Measurements from ENCODE around the gene TULP4. TPM values are rescaled to one million over a fixed set of nuclear protein-coding genes. Genes with fewer than 3 reads are reported as not detected.

Gene TULP4
- total RNA-seq, 1 donor from 2014 or later = 21.9 TPM

- Mint-ChIP-seq H3K9me3 (no peaks in the 10 kb centered on the region), H3K27ac (peak overlapping the region; percentile 49), H3K36me3 (ENCODE audit: low read depth) (peaks cover 9% of the 10 kb centered on the region), H3K27me3 (ENCODE audit: insufficient read depth) (no peaks in the 10 kb centered on the region), H3K4me1 (ENCODE audit: low read depth) (peaks cover 33% of the 10 kb centered on the region), H3K4me3 (no peak overlapping the region)
- intact Hi-C loops (cut with micrococcal nuclease) = loop anchor here (2.0 kb wide), 1 partner anchor 22 kb away; no protein-coding TSS in a partner anchor
- no peak for DNase-seq (ENCODE audit: low spot score)
Measured at GRCh38 chr6:158322400-158322723, 10.1 kb downstream of the TULP4 start.

- intact Hi-C loops (cut with micrococcal nuclease) = loop anchor here (2.0 kb wide), 1 partner anchor 22 kb away; no protein-coding TSS in a partner anchor
- peak overlapping the region; percentile 25 for H3K27ac Mint-ChIP-seq
- no peaks in the 10 kb centered on the region for H3K27me3 Mint-ChIP-seq (ENCODE audit: insufficient read depth)
- no peak for DNase-seq (ENCODE audit: low spot score)
- H3K36me3 Mint-ChIP-seq (ENCODE audit: low read depth) = peaks cover 9% of the 10 kb centered on the region
- no peak overlapping the region for H3K4me3 Mint-ChIP-seq
- H3K4me1 Mint-ChIP-seq (ENCODE audit: low read depth) = peaks cover 33% of the 10 kb centered on the region
- H3K9me3 Mint-ChIP-seq = no peaks in the 10 kb centered on the region
Measured at GRCh38 chr6:158322724-158323560, 10.7 kb downstream of the TULP4 start.

DNA sequence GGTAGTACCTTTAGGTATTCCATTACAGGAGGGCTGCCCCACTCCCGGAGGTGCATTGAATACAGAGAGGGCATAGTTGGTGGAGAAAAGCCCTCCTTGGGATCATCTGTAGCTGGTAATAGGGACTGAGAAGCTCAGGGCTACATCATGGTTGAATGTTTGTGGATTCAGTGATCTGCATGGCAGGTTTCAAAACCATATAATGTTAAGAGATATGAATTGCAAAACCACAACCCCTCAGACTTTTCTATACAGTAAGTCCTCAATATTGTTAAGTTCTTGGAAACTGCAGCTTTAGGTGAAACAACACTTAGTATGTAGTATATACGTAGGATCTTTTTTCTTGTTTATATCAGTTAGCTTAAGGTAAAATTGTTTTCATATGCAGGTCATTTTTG lies 11.3 kb downstream of the TULP4 start:
- intact Hi-C loops (cut with micrococcal nuclease) = loop anchor here (2.0 kb wide), 1 partner anchor 21 kb away; no protein-coding TSS in a partner anchor
- H3K27me3 Mint-ChIP-seq (ENCODE audit: insufficient read depth) = no peaks in the 10 kb centered on the region
- H3K4me3 Mint-ChIP-seq = no peak overlapping the region
- H3K36me3 Mint-ChIP-seq (ENCODE audit: low read depth) = peaks cover 9% of the 10 kb centered on the region
- peak overlapping the region; percentile 25 for H3K27ac Mint-ChIP-seq
- H3K9me3 Mint-ChIP-seq = no peaks in the 10 kb centered on the region
- H3K4me1 Mint-ChIP-seq (ENCODE audit: low read depth) = peaks cover 33% of the 10 kb centered on the region
- DNase-seq (ENCODE audit: low spot score) = no peak

- H3K36me3 Mint-ChIP-seq (ENCODE audit: low read depth) = peaks cover 9% of the 10 kb centered on the region
- no peaks in the 10 kb centered on the region for H3K9me3 Mint-ChIP-seq
- intact Hi-C loops (cut with micrococcal nuclease) = no loop called here
- peaks cover 33% of the 10 kb centered on the region for H3K4me1 Mint-ChIP-seq (ENCODE audit: low read depth)
- no peak overlapping the region for H3K27ac Mint-ChIP-seq
- no peak for DNase-seq (ENCODE audit: low spot score)
- no peaks in the 10 kb centered on the region for H3K27me3 Mint-ChIP-seq (ENCODE audit: insufficient read depth)
- no peak overlapping the region for H3K4me3 Mint-ChIP-seq
Measured at GRCh38 chr6:158324136-158324535, 11.9 kb downstream of the TULP4 start.

DNA sequence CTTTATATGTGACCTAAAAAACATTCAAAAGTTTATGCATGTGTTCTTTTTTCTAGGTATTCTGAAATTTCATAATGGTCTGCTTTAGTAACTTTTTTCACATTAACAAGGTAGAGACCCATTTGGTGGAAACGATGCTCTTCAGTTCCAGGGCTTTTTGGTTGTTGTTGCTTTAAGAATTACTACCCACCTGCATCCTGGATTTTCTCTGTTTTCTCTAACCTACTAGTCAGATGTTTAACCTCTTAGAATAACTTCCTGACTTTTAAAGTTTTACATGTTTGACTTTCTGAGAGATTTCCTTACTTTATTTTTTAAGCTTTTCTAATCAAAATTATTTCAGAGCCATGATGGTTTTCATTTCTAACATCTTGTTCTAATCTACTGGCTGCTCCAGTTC lies 14.9 kb downstream of the TULP4 start:
- H3K4me1 Mint-ChIP-seq (ENCODE audit: low read depth) = peaks cover 21% of the 10 kb centered on the region
- H3K9me3 Mint-ChIP-seq = peaks cover 2% of the 10 kb centered on the region
- no peak overlapping the region for H3K27ac Mint-ChIP-seq
- intact Hi-C loops (cut with micrococcal nuclease) = no loop called here
- no peak overlapping the region for H3K4me3 Mint-ChIP-seq
- no peaks in the 10 kb centered on the region for H3K27me3 Mint-ChIP-seq (ENCODE audit: insufficient read depth)
- H3K36me3 Mint-ChIP-seq (ENCODE audit: low read depth) = no peaks in the 10 kb centered on the region
- no peak for DNase-seq (ENCODE audit: low spot score)

DNA sequence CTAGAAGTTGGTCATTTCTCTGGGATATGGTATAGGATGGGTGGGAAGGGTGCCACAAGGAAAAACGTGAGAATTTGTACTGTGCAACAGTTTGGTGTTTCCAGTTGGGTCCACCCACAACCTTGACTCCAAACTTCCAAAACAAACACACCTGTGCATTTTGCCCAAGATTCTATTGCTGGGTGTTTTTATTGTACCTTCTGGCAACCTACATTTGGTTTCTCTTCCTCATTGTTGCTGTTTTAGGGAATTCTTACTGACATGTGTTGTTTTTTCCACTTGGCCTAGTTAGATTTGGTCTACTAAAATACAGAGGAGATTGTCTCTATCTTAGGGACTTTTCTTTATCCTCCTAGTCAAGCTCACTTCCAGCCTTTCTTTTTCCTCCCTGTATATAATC lies 16.7 kb downstream of the TULP4 start:
- H3K4me1 Mint-ChIP-seq (ENCODE audit: low read depth) = peaks cover 3% of the 10 kb centered on the region
- intact Hi-C loops (cut with micrococcal nuclease) = no loop called here
- DNase-seq (ENCODE audit: low spot score) = no peak
- H3K27ac Mint-ChIP-seq = peak overlapping the region; percentile 40
- no peak overlapping the region for H3K4me3 Mint-ChIP-seq
- H3K27me3 Mint-ChIP-seq (ENCODE audit: insufficient read depth) = no peaks in the 10 kb centered on the region
- H3K9me3 Mint-ChIP-seq = peaks cover 12% of the 10 kb centered on the region
- peaks cover 4% of the 10 kb centered on the region for H3K36me3 Mint-ChIP-seq (ENCODE audit: low read depth)

GRCh38 chr6:158329531-158329930 lies 17.3 kb downstream of the TULP4 start:
- Mint-ChIP-seq H3K4me1 (ENCODE audit: low read depth) (no peaks in the 10 kb centered on the region), H3K27me3 (ENCODE audit: insufficient read depth) (no peaks in the 10 kb centered on the region), H3K36me3 (ENCODE audit: low read depth) (peaks cover 4% of the 10 kb centered on the region), H3K4me3 (no peak overlapping the region), H3K9me3 (peaks cover 12% of the 10 kb centered on the region), H3K27ac (no peak overlapping the region)
- DNase-seq (ENCODE audit: low spot score) = no peak
- intact Hi-C loops (cut with micrococcal nuclease) = no loop called here

DNA sequence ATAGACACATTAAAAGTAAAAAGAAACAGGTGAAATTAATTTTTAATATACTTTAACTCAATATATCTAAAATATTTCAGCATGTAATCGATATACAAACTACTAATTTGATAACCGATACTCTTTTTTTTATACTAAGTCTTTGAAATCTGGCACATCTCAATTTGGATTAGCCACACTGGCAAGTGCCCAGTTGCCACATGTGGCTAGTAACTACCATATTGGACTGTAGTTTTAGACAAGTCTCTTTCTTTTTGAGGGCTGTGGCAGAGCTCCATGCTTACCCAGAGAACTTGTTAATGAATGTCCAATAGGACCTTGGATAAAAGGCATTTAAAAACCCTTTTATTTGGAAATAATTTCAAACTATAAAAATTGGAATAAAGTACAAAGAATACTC lies 17.8 kb downstream of the TULP4 start:
- H3K27ac Mint-ChIP-seq = no peak overlapping the region
- no peaks in the 10 kb centered on the region for H3K27me3 Mint-ChIP-seq (ENCODE audit: insufficient read depth)
- H3K9me3 Mint-ChIP-seq = peaks cover 12% of the 10 kb centered on the region
- peaks cover 4% of the 10 kb centered on the region for H3K36me3 Mint-ChIP-seq (ENCODE audit: low read depth)
- no peaks in the 10 kb centered on the region for H3K4me1 Mint-ChIP-seq (ENCODE audit: low read depth)
- H3K4me3 Mint-ChIP-seq = no peak overlapping the region
- DNase-seq (ENCODE audit: low spot score) = no peak
- intact Hi-C loops (cut with micrococcal nuclease) = no loop called here

GRCh38 chr6:158332237-158332636 lies 20.0 kb downstream of the TULP4 start:
- intact Hi-C loops (cut with micrococcal nuclease) = no loop called here
- Mint-ChIP-seq H3K27ac (no peak overlapping the region), H3K4me1 (ENCODE audit: low read depth) (peaks cover 11% of the 10 kb centered on the region), H3K27me3 (ENCODE audit: insufficient read depth) (peaks cover 2% of the 10 kb centered on the region), H3K9me3 (peaks cover 12% of the 10 kb centered on the region), H3K36me3 (ENCODE audit: low read depth) (peaks cover 4% of the 10 kb centered on the region), H3K4me3 (no peak overlapping the region)
- DNase-seq (ENCODE audit: low spot score) = no peak

DNA sequence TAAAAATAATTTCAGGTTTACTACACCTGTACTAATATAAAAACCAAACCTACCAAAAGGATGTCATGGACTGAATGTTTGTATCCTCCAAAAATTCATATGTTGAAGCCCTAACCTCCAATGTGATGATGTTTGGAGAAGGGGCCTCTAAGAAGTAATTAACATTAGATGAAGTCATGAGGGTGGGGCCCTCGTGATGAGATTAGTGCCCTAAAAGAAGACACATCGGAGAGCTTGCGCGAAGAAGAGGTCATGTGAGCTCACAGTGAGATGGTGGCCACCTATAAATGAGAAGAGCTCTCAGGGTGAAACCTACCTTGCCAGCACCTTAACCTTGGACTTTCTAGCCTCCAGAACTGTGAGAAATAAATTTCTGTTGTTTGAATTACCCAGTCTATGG lies 20.8 kb downstream of the TULP4 start:
- Mint-ChIP-seq H3K36me3 (ENCODE audit: low read depth) (peaks cover 4% of the 10 kb centered on the region), H3K27ac (no peak overlapping the region), H3K9me3 (peaks cover 12% of the 10 kb centered on the region), H3K27me3 (ENCODE audit: insufficient read depth) (peaks cover 2% of the 10 kb centered on the region), H3K4me1 (ENCODE audit: low read depth) (peaks cover 11% of the 10 kb centered on the region), H3K4me3 (no peak overlapping the region)
- intact Hi-C loops (cut with micrococcal nuclease) = no loop called here
- DNase-seq (ENCODE audit: low spot score) = no peak

DNA sequence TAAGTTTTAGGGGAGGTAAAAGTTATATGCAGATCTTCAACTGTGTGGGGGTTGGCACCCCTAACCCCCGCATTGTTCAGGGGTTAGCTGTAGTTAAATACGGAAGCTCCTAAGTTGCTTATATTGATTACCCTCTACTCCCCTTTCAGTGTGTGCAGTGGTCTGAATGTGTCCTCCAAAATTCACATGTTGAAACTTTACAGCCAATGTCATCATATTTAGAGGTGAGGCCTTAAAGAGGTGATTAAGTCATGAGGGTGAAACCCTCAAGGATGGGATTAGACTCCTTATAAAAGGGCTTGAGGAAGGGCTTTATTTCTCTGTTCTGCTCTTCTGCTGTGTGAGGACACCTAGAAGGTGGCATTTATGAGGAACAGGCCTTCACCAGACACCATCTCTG lies 22.3 kb downstream of the TULP4 start:
- Mint-ChIP-seq H3K27me3 (ENCODE audit: insufficient read depth) (peaks cover 2% of the 10 kb centered on the region), H3K9me3 (peaks cover 12% of the 10 kb centered on the region), H3K36me3 (ENCODE audit: low read depth) (peaks cover 5% of the 10 kb centered on the region), H3K4me1 (ENCODE audit: low read depth) (peaks cover 11% of the 10 kb centered on the region), H3K27ac (no peak overlapping the region), H3K4me3 (no peak overlapping the region)
- intact Hi-C loops (cut with micrococcal nuclease) = no loop called here
- no peak for DNase-seq (ENCODE audit: low spot score)

DNA sequence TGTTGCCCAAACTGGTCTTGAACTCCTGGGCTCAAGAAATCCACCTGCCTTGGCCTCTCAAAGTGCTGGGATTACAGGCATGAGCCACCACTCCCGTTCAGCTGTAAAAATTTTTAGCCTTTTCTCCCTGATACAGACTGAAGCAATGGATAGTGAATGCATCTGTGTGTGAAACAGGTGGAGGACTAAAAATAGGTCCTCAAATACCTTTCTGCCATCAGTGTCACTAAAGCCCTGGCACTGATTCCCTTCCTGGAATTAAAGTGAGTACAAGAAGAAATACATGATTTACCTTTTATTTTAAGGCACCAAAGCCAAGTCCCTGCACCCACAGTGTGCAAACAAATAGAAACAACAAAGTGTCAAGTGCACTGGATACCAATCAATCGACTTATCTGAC lies 25.1 kb downstream of the TULP4 start:
- Mint-ChIP-seq H3K36me3 (ENCODE audit: low read depth) (peaks cover 5% of the 10 kb centered on the region), H3K27me3 (ENCODE audit: insufficient read depth) (peaks cover 2% of the 10 kb centered on the region), H3K9me3 (peaks cover 9% of the 10 kb centered on the region), H3K4me3 (no peak overlapping the region), H3K27ac (no peak overlapping the region), H3K4me1 (ENCODE audit: low read depth) (peaks cover 11% of the 10 kb centered on the region)
- no peak for DNase-seq (ENCODE audit: low spot score)
- intact Hi-C loops (cut with micrococcal nuclease) = no loop called here

- intact Hi-C loops (cut with micrococcal nuclease) = no loop called here
- no peak overlapping the region for H3K27ac Mint-ChIP-seq
Measured at GRCh38 chr6:158338311-158339112, 26.2 kb downstream of the TULP4 start.

More at GRCh38 chr6:158338311-158339112, 26.2 kb downstream of the TULP4 start:
- H3K36me3 Mint-ChIP-seq (ENCODE audit: low read depth) = peaks cover 2% of the 10 kb centered on the region
- peaks cover 11% of the 10 kb centered on the region for H3K4me1 Mint-ChIP-seq (ENCODE audit: low read depth)
- peaks cover 2% of the 10 kb centered on the region for H3K27me3 Mint-ChIP-seq (ENCODE audit: insufficient read depth)
- no peaks in the 10 kb centered on the region for H3K9me3 Mint-ChIP-seq
- DNase-seq (ENCODE audit: low spot score) = no peak
- H3K4me3 Mint-ChIP-seq = no peak overlapping the region

Measured in activated T-helper 1 cell treated with anti-CD3 and anti-CD28 coated beads, Interleukin-12 subunit alpha, Interleukin-12 subunit beta, Interleukin-2, Interleukin-4 antibody, amounts not matched to agents 30 ng/mL and 10 ng/mL and 1 ng/mL, durations not matched to agents 14 hours and 24 hours and 36 hours (primary cell).